ENCODE results near the gene RFC3.

- no peak for TF ChIP-seq CTCF (IDR thresholded peaks at IDR 0.05)
- peak; percentile 62 to 78 (median 69) for TF ChIP-seq POLR2AphosphoS5 (IDR thresholded peaks at IDR 0.05)
- TF ChIP-seq POLR2A (IDR thresholded peaks at IDR 0.05) = peak; percentile 14
- TF ChIP-seq EP300 (IDR thresholded peaks at IDR 0.05; ENCODE audit: low read depth) = no peak
Observed at GRCh38 chr13:33817901-33818706, at the start of gene RFC3.
